Measurements from ENCODE around the gene ADH5. TPM values are rescaled to one million over a fixed set of nuclear protein-coding genes. Genes with fewer than 3 reads are reported as not detected.

ADH5 gene
- total RNA-seq, 2 donors from 2014 or later: 67.4 to 76.3 TPM

DNA sequence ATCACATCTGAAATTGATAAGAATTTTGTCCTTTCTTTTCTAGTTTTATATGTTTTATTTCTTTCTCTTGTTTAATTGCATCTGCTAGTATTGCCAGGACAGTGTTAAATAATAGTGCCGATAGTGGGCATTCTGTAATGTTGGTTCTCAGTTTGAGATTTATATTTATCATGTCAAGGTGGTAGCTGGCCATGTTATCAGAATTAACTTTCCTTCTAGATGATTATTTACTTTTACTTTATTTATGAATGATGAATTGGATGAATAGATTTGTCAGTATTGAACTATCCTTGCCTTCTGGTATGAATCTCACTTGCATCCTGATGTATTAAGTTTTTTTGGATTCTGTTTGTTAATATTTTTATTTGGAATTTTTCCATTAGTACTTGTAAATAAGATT is 50.4 kb downstream of the ADH5 start:
- DNase-seq (ENCODE audit: low spot score): no peak
- no peaks in the 10 kb centered on the region for H3K4me1 ChIP-seq
- H3K27me3 ChIP-seq: no peaks in the 10 kb centered on the region
- H3K36me3 ChIP-seq: peaks cover 2% of the 10 kb centered on the region
- H3K27ac ChIP-seq: no peak overlapping the region
- no peak overlapping the region for H3K4me3 ChIP-seq
- peaks cover 0 to 16% of the 10 kb centered on the region in 2 donors for H3K9me3 ChIP-seq
- TF ChIP-seq, protein P1, sequence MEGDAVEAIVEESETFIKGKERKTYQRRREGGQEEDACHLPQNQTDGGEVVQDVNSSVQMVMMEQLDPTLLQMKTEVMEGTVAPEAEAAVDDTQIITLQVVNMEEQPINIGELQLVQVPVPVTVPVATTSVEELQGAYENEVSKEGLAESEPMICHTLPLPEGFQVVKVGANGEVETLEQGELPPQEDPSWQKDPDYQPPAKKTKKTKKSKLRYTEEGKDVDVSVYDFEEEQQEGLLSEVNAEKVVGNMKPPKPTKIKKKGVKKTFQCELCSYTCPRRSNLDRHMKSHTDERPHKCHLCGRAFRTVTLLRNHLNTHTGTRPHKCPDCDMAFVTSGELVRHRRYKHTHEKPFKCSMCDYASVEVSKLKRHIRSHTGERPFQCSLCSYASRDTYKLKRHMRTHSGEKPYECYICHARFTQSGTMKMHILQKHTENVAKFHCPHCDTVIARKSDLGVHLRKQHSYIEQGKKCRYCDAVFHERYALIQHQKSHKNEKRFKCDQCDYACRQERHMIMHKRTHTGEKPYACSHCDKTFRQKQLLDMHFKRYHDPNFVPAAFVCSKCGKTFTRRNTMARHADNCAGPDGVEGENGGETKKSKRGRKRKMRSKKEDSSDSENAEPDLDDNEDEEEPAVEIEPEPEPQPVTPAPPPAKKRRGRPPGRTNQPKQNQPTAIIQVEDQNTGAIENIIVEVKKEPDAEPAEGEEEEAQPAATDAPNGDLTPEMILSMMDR (IDR thresholded peaks at IDR 0.05): no peak

DNA sequence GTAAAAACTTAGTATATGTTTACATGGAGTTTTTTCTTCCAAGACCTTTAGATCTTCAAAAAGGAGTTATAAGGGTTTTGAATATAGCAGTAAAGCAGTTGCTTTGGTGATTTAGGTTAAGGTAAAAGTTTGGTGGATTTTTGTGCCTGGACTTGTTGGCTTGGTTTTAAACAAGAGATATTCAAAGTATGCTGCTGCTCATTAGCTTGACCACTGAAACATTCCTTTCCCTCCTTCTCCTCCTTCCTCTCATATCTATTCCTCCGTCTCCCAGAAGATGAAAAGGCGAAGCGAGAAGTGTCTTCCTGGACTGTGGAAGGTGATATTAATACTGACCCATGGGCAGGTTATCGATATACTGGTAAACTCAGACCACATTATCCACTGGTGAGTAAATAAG is 54.6 kb downstream of the ADH5 start:
- H3K9me3 ChIP-seq: peaks cover 0 to 15% of the 10 kb centered on the region in 2 donors
- no peak for DNase-seq (ENCODE audit: low spot score)
- no peaks in the 10 kb centered on the region for H3K36me3 ChIP-seq
- no peaks in the 10 kb centered on the region for H3K27me3 ChIP-seq
- H3K27ac ChIP-seq: no peak overlapping the region
- TF ChIP-seq, protein P1 (IDR thresholded peaks at IDR 0.05): no peak
- peaks cover 0 to 3% of the 10 kb centered on the region in 2 donors for H3K4me1 ChIP-seq
- no peak overlapping the region for H3K4me3 ChIP-seq

DNA sequence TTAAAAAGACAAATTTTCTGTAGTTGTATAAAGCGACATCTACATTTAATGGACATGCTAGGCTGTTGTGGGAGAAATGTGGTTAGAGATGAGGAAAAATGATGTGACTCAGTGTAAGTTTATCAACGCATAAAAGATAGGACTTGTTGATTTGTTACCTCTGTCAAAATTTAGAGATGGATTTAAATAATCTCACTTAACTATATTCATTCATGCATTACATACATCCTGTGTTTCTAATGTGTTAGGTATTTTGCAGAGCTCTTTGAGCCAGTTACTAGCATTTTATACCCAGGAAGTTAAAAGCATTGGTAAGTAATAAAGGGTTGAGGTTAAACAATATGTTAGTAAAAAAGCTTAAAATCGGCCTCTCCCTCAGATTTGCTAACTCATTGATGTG is 58.7 kb downstream of the ADH5 start:
- H3K4me3 ChIP-seq: no peak overlapping the region
- H3K27ac ChIP-seq: no peak overlapping the region
- TF ChIP-seq, protein P1 (IDR thresholded peaks at IDR 0.05): no peak
- H3K27me3 ChIP-seq: no peaks in the 10 kb centered on the region
- H3K9me3 ChIP-seq: no peaks in the 10 kb centered on the region
- H3K4me1 ChIP-seq: peaks cover 0 to 13% of the 10 kb centered on the region in 2 donors
- DNase-seq (ENCODE audit: low spot score): no peak
- H3K36me3 ChIP-seq: no peaks in the 10 kb centered on the region

DNA sequence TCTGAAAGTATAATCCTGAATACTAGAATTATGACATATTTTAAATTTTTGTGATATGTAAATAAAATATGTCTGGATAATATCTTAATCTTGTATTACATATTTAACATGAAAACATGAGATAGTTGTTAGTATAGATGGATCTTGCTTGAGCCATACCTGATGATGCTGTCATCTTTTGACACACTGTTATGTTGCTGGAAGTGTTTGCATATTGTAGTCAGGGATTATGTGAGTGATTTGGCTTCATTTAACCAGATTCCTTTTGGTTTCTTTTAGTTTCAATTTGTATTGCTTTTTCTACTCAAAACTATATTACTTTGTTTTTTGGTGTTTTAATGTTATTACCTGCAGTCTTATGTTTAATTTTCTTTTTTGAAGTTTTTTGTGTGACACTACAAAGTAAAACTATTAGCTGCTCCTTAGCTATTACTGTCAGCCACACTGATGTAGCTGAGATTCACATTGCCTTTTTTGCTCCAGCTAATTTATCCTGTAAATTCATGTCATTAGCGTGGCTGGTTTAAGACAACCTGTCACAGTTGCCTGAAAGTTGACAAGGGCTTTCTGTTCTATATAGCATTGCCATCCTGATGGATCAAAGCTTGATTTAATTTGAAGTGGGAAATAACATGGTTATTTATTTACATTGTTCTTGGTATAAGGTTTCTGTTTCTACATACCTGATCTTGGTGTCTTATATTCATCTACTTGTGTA is 59.4 kb downstream of the ADH5 start:
- no peak overlapping the region for H3K4me3 ChIP-seq
- TF ChIP-seq, protein P1 (IDR thresholded peaks at IDR 0.05): no peak
- no peak overlapping the region for H3K27ac ChIP-seq
- peaks cover 0 to 19% of the 10 kb centered on the region in 2 donors for H3K4me1 ChIP-seq
- no peak for DNase-seq (ENCODE audit: low spot score)
- no peaks in the 10 kb centered on the region for H3K9me3 ChIP-seq
- H3K27me3 ChIP-seq: no peaks in the 10 kb centered on the region
- H3K36me3 ChIP-seq: no peaks in the 10 kb centered on the region

DNA sequence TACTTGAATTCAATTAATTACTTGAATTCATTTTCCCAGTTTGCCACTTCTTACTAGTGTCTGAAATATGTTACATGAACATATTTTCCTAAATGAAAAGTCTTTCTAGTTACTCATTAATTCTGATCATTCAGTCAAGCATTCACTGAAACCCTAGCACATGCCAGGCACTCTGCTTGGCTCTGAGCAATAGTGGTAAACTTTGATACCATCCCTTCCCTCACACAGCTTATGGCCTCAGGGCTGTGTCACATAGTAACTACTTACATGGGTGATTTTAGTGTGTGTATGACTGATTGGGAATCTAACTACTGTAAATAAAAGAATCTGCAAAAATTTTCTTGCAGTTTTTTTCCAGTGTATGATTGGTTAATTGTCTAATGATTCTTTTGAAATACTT is 60.4 kb downstream of the ADH5 start:
- TF ChIP-seq, protein P1 (IDR thresholded peaks at IDR 0.05): no peak
- no peak overlapping the region for H3K27ac ChIP-seq
- H3K36me3 ChIP-seq: no peaks in the 10 kb centered on the region
- H3K27me3 ChIP-seq: no peaks in the 10 kb centered on the region
- H3K4me1 ChIP-seq: peaks cover 0 to 26% of the 10 kb centered on the region in 2 donors
- DNase-seq (ENCODE audit: low spot score): no peak
- no peak overlapping the region for H3K4me3 ChIP-seq
- H3K9me3 ChIP-seq: no peaks in the 10 kb centered on the region

DNA sequence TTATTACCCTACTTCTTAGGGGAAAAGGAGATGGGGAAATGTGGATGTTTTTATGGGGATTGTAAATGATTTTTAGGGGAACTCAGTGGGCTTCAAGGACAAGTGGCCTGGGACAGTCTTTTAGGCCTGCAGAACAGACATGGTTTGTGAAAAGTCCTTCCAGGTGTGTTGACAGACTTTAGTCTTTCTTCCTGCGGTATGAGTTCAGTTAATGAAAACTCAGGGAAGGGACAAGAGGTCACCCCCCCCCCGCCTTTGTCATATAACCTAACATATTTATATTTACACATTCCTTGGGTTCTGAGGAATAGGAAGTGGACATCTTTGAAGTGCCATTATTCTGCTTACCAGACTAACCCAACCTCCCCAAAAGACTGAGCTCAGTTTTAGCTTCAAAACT is 61.3 kb downstream of the ADH5 start:
- H3K27ac ChIP-seq: no peak overlapping the region
- TF ChIP-seq, protein P1 (IDR thresholded peaks at IDR 0.05): no peak
- H3K36me3 ChIP-seq: no peaks in the 10 kb centered on the region
- peaks cover 0 to 27% of the 10 kb centered on the region in 2 donors for H3K4me1 ChIP-seq
- H3K9me3 ChIP-seq: no peaks in the 10 kb centered on the region
- no peak overlapping the region for H3K4me3 ChIP-seq
- H3K27me3 ChIP-seq: no peaks in the 10 kb centered on the region
- no peak for DNase-seq (ENCODE audit: low spot score)

Data from right atrium auricular region (tissue), 2 donors.